HG02588 (cell line): ENCODE measurements around the gene KLK4.

Source experiments
- ATAC-seq: cut with Tn5 transposase; IDR thresholded peaks from one replicate; pipeline ENCODE4 v1.9.1; 2021; ENCODE audit warnings: mild to moderate bottlenecking, moderate library complexity; ENCODE audit not compliant: unreplicated experiment

The KLK4 gene

DNA sequence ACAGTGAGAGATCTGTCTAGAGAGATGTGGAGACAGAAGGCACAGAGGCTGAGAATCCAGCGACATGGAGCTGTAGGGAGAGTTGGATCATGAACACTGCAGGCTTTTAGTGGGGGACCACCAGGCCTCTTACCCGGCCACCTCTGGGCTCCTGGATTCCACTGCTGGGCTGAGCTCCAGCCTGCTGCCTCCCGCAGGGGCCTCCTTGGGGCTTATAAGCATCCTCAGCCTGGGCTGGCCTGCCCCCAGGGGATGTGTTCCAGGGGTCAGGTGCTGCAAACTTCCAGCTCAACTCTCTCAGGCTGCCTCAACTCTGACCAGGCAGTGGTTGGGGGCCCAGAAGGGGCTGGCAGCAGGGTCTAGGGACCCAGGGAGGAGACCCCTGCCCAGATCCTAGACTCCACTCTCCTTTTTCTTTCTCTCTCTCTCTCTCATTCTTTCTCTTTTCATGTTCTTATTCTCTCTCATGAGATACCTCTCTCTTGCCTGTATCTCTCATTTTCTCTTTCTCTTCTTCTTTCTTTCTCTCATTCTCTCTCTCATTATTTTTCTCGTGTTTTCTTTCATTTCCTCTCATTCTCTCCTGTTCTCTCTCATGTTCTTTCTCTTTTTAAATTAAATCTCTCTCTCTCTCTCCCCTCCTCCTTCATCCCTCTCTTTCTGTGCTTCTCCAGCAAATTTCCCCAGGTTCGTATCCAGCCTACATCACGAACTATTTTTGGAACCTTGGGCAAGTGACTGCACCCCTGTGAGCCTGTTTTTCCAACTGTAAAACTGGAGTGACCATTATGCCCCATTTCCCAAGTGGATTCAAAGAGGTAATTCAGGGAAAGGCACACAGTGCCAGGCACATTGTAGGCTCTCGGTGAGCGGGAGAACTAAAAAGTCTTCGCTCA lies at the start of gene KLK4:
KLK4 (minus strand) TSS at position 190 of the 896 bp plus-strand sequence. CDS start 657 bp downstream, outside the sequence.
- ATAC-seq = no peak

DNA sequence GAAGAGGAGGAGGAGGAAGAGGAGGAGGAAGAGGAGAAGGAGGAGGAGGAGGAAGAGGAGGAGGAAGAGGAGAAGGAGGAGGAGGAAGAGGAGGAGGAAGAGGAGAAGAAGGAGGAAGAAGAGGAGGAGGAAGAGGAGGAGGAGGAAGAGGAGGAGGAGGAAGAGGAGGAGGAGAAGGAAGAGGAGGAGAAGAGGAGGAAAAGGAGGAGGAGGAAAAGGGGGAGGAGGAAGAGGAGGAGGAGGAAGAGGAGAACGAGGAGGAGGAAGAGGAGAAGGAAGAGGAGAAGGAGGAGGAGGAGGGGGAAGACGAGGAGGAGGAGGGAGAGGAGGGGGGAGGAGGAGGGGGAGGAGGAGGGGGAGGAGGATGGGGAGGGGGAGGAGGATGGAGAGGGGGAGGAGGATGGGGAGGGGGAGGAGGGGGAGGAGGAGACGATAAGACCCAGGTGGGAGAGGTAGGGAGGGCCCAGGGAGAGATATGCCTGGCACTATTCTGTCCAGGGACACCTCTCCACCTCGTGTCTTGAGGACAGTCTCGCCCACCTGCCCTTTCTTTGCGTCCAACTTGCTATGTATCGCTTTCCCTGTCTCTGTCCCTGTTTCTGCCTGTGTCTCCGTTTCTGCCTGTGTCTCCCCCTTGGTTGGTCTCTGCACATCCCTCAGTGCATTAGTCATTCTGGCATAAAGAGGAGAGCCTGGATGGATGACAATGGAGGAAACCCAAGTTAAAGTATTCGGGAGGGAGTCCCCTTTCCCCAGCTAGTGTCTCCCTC lies 48.7 kb upstream of the KLK4 start:
- ATAC-seq = no peak

DNA sequence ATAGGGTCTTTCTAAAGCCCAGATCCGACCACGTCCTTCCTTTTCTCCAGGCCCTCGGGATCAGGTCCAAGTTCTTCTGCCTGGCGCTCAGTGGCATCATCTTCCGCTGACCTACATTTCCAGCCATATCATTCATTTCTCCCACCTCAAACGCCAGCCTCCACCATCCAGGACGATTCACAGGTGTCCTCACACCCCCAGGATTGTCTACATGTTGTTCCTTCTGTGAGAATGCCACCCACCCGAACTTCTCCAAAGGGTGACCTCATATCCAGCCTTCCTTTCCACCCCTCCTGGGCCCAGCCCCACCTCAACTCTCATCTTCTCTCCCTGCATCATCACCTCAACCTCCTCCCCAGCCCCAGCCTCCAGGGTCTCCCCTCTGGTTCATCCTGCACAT lies 46.4 kb upstream of the KLK4 start:
- ATAC-seq = no peak

DNA sequence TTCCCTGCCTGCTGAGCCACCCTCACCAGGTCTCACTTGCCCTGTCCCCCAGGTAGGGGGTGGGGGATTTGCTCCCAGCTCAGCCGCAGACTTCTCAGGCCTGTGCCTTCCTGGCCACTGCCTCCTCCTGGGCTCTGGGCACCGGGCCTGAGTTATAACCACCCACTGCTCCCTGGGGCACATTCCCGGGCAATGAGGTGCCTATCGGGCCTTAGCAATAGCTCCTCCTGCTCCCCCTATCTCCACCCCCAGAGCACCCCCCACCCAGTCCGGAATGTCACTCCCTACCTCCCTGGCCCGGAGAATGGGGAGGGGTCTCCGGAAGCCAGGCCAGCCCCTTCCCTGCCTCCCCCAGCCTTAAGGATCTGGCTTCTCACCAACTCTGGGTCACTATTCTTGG lies 41.7 kb upstream of the KLK4 start, which contains the start of gene KLK5:
KLK5 (minus strand) TSS at position 129 of the 400 bp plus-strand sequence. CDS start 381 bp downstream, outside the sequence.
- no peak for ATAC-seq

GRCh38 chr19:50949861-50950260 lies 38.7 kb upstream of the KLK4 start:
- no peak for ATAC-seq

DNA sequence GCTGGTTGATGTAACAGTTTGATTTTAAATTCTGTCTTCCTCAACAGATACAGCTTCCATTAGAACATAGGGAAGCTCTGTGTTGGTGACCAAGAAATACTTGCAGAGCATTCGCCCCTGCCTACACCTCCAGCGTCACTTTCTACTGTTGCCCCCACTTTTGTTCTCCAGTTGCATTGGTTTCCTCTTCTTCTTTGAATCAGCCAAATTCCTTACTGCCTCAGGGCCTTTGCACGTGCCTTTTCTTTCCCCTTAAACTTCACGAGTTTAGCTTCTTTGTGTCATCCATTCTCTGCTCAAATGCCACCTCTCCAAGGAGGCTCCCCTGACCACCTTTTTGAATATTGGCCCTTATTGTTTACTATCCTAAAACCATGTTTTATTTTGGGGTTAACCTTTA lies 35.9 kb upstream of the KLK4 start:
- ATAC-seq = no peak

GRCh38 chr19:50944795-50945194 lies 33.6 kb upstream of the KLK4 start:
- no peak for ATAC-seq

DNA sequence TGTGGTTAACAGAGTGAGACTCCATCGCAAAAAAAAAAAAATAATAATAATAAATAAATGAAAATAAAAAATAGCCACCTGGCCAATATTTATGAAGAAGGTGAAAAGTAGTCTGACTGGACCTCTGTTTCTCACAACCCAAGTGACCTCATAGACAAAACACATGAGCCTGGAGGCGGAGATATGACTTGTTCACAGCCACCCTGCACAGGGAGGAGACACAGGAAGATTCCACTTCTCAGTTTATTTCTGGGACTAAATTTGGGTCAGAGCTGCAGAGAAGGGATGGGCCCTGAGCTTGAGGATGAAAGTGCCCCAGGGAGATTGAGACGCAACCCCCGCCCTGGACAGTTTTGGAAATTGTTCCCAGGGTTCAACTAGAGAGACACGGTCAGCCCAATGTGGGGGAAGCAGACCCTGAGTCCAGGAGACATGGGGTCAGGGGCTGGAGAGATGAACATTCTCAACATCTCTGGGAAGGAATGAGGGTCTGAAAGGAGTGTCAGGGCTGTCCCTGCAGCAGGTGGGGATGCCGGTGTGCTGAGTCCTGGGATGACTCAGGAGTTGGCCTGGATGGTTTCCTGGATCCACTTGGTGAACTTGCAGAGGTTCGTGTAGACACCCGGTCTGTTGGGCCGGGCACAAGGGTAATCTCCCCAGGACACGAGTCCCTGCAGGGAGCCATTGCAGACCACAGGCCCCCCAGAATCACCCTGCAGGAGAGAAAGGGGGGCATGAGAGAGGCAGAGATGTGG lies 32.1 kb upstream of the KLK4 start:
- no peak for ATAC-seq

DNA sequence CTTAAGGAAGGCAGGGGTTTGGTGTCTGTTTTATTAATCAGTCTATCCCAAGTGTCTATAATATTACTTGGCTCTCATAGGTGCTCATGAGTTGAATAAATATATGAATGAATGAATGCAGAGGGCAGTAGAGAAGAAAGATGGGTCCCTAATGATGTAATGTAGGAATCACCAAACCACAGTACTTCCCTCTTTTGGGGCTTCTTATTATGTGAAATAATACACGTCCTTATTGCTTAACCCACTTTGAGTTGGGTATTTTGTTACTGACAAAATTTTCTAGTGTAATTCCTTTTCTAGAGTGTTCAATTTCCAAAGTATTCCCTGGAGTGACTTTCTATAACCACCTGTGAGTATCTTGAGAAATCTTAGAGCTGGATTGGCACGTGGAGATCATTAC lies 28.4 kb upstream of the KLK4 start:
- no peak for ATAC-seq

DNA sequence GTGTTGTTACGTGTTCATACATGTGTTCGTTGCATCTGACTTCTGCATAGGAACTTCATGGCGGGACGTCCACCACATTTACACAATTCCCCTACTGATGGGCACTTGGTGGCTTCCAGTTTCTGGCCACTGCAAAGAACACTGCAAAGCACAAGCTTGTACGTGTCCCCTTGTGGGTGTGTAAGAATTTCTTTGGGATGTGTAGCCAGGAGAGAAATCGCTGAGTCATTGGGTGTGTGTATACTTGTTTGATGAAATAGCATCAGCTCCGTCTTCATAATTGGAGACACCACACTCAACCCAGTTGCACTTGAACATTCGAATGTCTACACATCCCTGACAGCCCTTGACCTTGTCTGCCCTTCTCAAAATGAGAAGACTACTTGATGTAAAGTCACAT lies 22.4 kb upstream of the KLK4 start:
- no peak for ATAC-seq

DNA sequence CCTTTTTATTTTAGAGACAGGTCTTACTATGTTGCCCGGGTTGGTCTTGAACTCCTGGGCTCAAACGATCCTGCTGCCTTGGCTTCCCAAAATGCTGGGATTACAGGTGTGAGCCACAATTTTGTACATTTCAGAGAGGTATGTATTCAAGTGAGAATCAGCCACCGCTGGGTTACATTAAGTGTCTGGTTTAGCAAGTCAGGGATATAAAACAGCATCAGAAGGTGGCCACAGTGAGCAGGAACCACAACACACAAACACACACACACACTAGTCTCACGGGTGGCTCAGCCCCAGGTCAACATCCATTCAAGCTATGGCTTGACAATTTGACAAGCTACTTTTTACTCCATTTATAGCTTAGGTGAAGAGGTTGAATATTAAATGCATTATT lies 21.5 kb upstream of the KLK4 start:
- ATAC-seq = no peak

- ATAC-seq = no peak
Observed at GRCh38 chr19:50932018-50932689, 21.0 kb upstream of the KLK4 start.

DNA sequence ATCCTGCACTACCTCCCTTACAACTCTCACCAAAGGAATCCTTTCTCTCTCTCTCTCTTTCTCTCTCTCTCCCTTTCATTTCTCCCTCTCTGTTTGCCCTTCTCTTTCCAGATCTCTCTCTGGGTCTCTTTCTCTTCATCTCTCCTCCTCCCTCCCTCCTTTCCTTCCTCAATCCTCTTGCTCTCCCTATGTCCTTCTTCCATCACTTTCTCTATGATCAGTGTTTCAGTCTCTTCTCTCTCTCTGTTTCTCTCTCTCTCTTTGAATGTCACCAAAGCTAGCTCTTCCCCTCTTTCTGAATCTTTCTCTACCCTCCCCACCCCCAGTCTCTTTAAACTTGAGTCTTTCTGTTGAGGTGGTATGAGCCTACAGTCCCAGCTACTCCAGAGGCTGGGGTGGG lies 19.8 kb upstream of the KLK4 start:
- ATAC-seq = no peak

GRCh38 chr19:50928831-50929230 lies 17.6 kb upstream of the KLK4 start:
- no peak for ATAC-seq

DNA sequence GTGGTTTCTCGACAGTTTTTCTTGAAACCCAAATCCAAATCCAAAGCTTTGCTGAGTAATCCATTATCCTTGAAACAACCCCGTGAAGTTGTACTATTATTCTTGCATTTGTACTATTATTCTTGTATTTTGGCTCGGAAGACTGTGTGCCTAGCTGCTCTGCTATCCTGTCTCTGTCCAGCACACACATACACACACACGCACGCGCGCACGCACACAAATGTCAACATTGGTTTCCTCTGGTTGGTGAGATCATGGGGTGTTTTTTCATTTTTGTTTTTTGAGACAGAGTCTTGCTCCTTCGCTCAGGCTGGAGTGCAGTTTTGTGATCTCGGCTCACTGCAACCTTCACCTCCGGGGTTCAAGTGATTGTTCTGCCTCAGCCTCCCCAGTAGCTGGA lies 14.9 kb upstream of the KLK4 start:
- no peak for ATAC-seq

DNA sequence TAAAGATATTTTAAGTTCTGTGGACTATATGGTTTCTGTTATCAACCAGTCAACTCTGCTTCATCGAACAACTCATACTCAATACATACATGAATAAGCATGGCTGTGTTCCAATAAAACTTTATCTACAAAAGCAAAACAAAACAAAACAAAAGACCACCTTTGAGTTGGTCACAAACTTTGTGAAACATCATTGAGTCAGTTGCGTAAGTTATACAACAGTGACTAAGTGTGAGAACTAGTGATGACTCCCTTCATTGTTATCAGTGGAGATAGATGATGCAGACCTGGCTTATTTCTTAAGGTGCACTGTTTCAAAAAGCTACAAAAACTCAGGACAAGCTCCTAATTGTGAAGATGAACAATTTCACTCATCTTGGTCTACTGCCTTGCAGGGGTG lies 14.5 kb upstream of the KLK4 start:
- ATAC-seq = no peak

GRCh38 chr19:50924586-50924985 lies 13.4 kb upstream of the KLK4 start:
- no peak for ATAC-seq

GRCh38 chr19:50922317-50922853 lies 11.2 kb upstream of the KLK4 start:
- no peak for ATAC-seq

DNA sequence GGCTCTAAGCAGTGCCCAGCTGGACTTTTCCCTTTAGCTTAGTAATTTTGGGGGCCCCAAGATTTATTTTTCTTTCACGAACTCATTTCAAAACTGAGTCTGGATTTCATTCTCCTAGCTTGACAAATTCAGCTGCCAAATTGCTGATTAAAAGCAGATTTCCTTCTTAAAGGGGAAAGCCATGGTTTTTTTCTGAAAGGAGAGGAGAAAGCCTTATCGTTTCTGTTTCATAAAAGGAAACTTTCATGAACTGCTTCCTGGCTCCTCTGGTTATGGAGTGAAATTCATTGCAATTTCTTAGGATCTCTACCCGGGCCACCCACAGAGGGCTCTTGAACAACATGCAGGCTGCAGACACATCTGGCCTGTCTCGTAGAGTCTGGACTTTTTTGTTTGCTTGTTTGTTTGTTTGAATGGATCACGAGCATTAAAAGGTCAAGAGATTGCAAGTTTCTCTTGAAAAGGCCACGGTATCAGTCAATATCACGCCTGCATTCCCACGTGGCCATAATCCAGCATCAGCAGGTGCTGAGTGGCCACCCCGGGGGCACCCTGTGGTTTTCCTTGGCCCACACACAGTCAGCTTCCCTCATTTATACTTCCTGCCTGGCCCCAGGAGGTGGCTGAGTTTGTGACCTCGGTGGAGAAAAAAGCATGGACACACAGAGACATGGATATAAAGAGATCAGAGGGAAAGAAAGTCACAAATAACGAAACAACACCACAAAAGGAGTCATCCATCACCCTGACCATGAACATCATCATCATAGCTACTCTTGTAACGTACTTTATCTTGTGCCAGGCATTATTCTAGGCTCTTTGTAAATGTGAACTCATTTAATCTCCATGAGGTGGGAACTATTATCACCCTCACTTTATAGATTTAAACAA lies 10.5 kb upstream of the KLK4 start:
- ATAC-seq = no peak
